ENCODE measurements around the gene ITGA5. TPM values are rescaled to one million over a fixed set of nuclear protein-coding genes. Genes with fewer than 3 reads are reported as not detected.

The ITGA5 gene
- total RNA-seq, 2 donors from 2014 or later = 31.8 to 32.1 TPM

DNA sequence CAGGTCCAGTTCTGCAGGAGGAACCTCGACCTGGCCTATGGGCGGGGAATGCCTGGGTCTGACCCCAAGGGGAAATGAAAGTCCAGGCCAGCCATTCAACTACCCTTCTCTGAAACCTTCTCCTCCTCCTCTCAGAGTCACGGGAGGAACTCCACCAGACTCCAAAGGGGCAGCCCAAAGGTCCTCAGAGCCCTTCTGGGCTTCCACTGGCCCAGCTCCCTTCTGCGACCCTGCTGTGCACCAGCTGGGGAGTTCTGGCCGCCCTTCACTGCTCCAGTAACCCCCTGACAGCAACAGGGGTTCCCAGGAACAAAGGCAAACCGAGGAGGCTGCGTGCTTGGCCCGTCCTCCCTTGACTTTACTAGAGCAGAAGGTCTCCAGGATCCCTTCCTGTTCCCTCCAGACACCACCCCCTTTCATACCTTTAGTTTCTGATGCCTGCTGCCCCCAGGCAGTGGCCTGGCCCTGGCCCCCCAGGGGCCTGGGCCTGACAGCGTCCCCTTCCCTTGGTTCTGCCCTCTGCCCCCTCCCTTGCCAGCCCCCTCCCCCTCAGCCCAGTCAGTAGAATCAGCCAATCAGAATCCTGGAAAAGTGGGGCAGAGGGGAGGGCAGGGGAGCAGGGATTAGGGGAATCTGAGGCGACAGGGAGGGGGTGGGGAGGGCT, 33.7 kb downstream of the ITGA5 start:
- Mint-ChIP-seq H3K4me3 (no peak overlapping the region), H3K36me3 (no peaks in the 10 kb centered on the region), H3K9me3 (no peaks in the 10 kb centered on the region), H3K4me1 (ENCODE audit: low read depth in 2 of 2) (peaks cover 8 to 11% of the 10 kb centered on the region in 2 donors), H3K27me3 (no peaks in the 10 kb centered on the region), H3K27ac (no peak overlapping the region)
- DNase-seq (ENCODE audit: low spot score) = no peak
- no peak for ATAC-seq

GRCh38 chr12:54384591-54385041, 34.5 kb downstream of the ITGA5 start, which contains the start of gene ZNF385A:
Gene ZNF385A (minus strand): TSS chr12:54384733. CDS start chr12:54384514, 219 bp downstream.
- no peak for ATAC-seq
- Mint-ChIP-seq H3K36me3 (no peaks in the 10 kb centered on the region), H3K27me3 (no peaks in the 10 kb centered on the region), H3K9me3 (no peaks in the 10 kb centered on the region), H3K4me3 (no peak within 1 kb of the TSS), H3K27ac (no peak within 1 kb of the TSS), H3K4me1 (ENCODE audit: low read depth in 2 of 2) (peaks cover 7 to 10% of the 10 kb centered on the region in 2 donors)
- no peak for DNase-seq (ENCODE audit: low spot score)

DNA sequence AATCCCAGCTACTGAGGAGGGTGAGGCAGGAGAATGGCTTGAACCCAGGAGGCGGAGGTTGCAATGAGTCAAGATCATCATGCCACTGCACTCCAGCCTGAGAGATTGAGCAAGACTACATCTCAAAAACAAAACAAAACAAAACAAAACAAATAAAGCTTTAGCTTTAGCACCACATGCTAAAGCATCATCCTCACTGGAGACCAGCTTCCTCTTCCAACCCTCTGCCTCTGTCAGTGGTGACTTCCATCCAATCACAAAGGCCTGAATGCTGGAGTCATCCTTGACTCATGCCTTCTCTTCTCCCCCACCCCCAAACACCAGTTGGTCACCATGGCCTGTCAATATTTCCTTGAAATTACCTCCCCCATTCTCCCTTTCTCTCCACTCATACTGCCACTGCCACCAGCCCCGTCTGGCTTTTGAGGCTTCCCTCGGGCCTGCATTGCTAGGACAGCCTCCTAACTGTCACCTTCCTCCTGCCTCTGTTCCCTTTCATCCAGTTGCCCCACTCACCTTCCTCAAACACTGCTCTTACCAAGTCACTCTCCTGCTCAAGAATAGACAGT, 35.9 kb downstream of the ITGA5 start:
- no peak overlapping the region for H3K4me3 Mint-ChIP-seq
- no peaks in the 10 kb centered on the region for H3K9me3 Mint-ChIP-seq
- peak; percentile 30 to 78 for ATAC-seq
- H3K36me3 Mint-ChIP-seq = no peaks in the 10 kb centered on the region
- peaks cover 9 to 14% of the 10 kb centered on the region in 2 donors for H3K4me1 Mint-ChIP-seq (ENCODE audit: low read depth in 2 of 2)
- no peak overlapping the region for H3K27ac Mint-ChIP-seq
- no peaks in the 10 kb centered on the region for H3K27me3 Mint-ChIP-seq
- no peak for DNase-seq (ENCODE audit: low spot score)

- H3K27ac Mint-ChIP-seq = no peak overlapping the region
- DNase-seq (ENCODE audit: low spot score) = no peak
- ATAC-seq = no peak
- peaks cover 9 to 14% of the 10 kb centered on the region in 2 donors for H3K4me1 Mint-ChIP-seq (ENCODE audit: low read depth in 2 of 2)
- no peaks in the 10 kb centered on the region for H3K27me3 Mint-ChIP-seq
- no peaks in the 10 kb centered on the region for H3K36me3 Mint-ChIP-seq
- no peak overlapping the region for H3K4me3 Mint-ChIP-seq
- no peaks in the 10 kb centered on the region for H3K9me3 Mint-ChIP-seq
These were observed 37.9 kb downstream of the ITGA5 start for GRCh38 chr12:54381136-54381535.

DNA sequence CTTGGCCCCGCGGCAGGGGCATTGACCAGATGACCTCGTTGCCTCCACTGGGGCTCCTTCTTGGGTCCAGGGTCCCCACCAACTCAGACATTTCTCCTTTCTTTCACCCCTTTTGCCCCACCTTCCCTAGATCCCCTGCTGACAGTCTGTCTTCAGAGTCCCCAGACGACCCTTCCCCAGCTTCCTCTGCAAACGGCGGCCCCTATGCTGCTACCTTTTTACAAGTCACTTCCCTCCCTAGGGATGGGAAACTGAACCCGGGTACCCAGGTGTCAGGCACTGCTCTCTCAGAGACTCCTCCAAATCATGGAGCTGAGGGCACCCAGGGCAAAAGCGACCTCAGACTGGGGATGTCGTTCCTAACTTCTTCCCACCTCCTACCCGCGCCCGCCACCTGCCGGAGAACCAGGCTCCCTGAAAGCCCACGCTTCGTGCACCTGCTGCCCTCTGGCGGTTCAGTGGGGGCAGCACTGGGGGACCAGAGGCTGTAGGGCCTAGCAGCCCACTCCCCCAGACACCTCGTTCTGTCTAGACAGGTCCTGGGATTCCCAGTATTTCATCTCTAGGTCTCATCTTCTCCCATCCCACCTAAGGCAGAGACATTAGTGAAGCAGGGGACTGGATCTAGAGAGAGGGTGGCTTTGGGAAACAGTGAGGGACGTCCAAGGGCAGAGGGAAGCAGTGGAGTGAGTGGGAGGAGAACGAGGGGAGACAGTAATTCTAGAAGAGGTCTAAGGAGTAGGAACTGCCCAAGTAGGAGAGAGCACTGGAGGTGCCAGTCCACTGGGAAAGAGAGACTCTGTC, 39.5 kb downstream of the ITGA5 start:
- Mint-ChIP-seq H3K4me3 (no peak overlapping the region), H3K4me1 (ENCODE audit: low read depth in 2 of 2) (peaks cover 9 to 14% of the 10 kb centered on the region in 2 donors), H3K27me3 (no peaks in the 10 kb centered on the region), H3K36me3 (no peaks in the 10 kb centered on the region), H3K27ac (no peak overlapping the region), H3K9me3 (no peaks in the 10 kb centered on the region)
- DNase-seq (ENCODE audit: low spot score) (peak; percentile 88), ATAC-seq (peak; percentile 87 to 93)

- DNase-seq (ENCODE audit: low spot score) (no peak), ATAC-seq (peak in 1 of 2 donors; percentile 82)
- no peak overlapping the region for H3K4me3 Mint-ChIP-seq
These were observed 40.2 kb downstream of the ITGA5 start for GRCh38 chr12:54378796-54379397.

DNA sequence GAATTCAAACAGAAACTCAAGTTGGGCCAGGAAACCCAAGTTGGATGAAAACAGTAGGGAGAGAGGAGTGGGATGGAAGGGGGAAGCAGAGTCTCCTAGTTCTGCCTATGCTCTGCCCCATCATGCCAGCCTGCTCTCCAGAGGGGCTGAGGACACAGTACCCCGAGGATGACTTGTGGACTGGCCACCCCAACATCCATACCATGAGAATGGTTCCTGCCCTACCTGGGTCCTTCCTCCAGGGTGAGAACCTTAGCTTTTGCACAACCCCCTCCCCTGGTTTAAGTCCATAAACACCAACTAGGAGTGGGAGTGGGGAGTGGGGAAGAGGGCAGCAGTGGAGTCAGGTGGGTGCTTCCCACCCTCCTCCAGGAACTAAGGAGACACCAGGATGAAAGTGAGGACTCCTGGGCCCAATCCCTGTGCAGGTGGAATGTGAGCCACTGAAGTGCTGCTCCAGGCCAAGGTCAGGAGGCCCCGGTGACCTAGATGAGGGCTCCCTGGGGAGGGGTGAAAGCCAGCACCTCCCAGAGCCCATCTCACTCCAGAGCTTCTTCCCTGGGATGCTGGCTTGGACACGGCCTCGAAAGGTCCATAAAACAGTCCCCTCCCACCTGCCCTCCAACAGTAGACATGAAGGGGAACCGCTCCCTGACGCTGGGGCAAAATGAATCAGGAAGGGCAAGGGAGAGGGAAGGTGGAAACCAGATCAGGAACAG, 41.1 kb downstream of the ITGA5 start:
- Mint-ChIP-seq H3K27me3 (no peaks in the 10 kb centered on the region), H3K4me3 (no peak overlapping the region), H3K4me1 (ENCODE audit: low read depth in 2 of 2) (peaks cover 4 to 10% of the 10 kb centered on the region in 2 donors)

More at GRCh38 chr12:54378796-54379397, 40.2 kb downstream of the ITGA5 start:
- Mint-ChIP-seq H3K4me1 (ENCODE audit: low read depth in 2 of 2) (peaks cover 9 to 12% of the 10 kb centered on the region in 2 donors), H3K9me3 (no peaks in the 10 kb centered on the region), H3K27me3 (no peaks in the 10 kb centered on the region), H3K27ac (no peak overlapping the region), H3K36me3 (no peaks in the 10 kb centered on the region)

DNA sequence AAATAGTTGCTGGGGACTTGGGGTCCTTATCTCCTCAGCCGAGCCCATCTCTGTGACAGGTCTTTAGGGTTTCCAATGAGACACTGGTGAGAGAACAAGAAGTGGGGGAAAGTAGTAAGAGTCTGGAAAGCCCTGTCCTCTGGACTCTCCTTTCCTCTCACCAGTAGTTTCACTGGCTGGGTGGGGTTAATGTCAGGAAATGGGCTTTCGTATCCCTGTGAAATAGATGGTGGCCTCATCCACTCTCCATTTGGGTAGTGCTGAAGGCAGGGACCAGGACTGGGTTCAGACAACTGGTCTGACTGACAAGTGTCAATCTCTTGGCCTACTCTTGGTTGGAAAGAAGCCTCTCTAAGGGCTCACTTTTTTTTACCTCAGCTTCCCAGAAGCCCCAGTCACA, 42.1 kb downstream of the ITGA5 start:
- DNase-seq (ENCODE audit: low spot score) (no peak), ATAC-seq (no peak)
- Mint-ChIP-seq H3K27me3 (no peaks in the 10 kb centered on the region), H3K4me3 (no peak overlapping the region), H3K36me3 (no peaks in the 10 kb centered on the region), H3K9me3 (no peaks in the 10 kb centered on the region), H3K4me1 (ENCODE audit: low read depth in 2 of 2) (peaks cover 8 to 14% of the 10 kb centered on the region in 2 donors), H3K27ac (no peak overlapping the region)

More for the DNA sequence above, 41.1 kb downstream of the ITGA5 start:
- H3K36me3 Mint-ChIP-seq = no peaks in the 10 kb centered on the region
- DNase-seq (ENCODE audit: low spot score) = no peak
- H3K27ac Mint-ChIP-seq = no peak overlapping the region
- no peaks in the 10 kb centered on the region for H3K9me3 Mint-ChIP-seq
- ATAC-seq = no peak

DNA sequence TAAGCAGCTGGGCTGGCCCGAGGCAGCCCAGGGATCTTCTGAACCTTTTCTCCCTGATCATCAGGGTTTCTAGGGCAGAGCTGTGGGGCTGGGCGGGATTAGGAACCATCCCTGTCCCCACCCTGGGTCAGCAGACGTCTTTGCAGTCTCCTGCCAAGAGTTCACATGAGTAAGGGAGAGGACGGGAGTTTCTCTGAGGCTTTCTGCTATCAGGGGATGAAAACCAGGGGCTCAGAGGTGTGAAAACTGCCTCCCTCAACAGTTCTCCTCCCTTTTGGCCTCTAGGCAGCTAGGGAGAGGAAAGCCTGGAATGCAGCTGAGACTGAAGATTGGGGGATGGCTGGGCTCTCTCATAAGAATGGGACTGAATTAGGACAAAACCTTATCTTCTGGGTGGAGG, 42.5 kb downstream of the ITGA5 start:
- no peak overlapping the region for H3K4me3 Mint-ChIP-seq
- no peaks in the 10 kb centered on the region for H3K9me3 Mint-ChIP-seq
- ATAC-seq (no peak), DNase-seq (ENCODE audit: low spot score) (no peak)
- no peak overlapping the region for H3K27ac Mint-ChIP-seq
- no peaks in the 10 kb centered on the region for H3K36me3 Mint-ChIP-seq
- no peaks in the 10 kb centered on the region for H3K27me3 Mint-ChIP-seq
- H3K4me1 Mint-ChIP-seq (ENCODE audit: low read depth in 2 of 2) = peaks cover 11 to 17% of the 10 kb centered on the region in 2 donors

- Mint-ChIP-seq H3K27ac (no peak overlapping the region), H3K4me3 (no peak overlapping the region), H3K9me3 (no peaks in the 10 kb centered on the region), H3K4me1 (ENCODE audit: low read depth in 2 of 2) (peaks cover 11 to 17% of the 10 kb centered on the region in 2 donors), H3K27me3 (no peaks in the 10 kb centered on the region), H3K36me3 (no peaks in the 10 kb centered on the region)
- DNase-seq (ENCODE audit: low spot score) = no peak
- no peak for ATAC-seq
These were observed 43.8 kb downstream of the ITGA5 start for GRCh38 chr12:54375259-54375579.

DNA sequence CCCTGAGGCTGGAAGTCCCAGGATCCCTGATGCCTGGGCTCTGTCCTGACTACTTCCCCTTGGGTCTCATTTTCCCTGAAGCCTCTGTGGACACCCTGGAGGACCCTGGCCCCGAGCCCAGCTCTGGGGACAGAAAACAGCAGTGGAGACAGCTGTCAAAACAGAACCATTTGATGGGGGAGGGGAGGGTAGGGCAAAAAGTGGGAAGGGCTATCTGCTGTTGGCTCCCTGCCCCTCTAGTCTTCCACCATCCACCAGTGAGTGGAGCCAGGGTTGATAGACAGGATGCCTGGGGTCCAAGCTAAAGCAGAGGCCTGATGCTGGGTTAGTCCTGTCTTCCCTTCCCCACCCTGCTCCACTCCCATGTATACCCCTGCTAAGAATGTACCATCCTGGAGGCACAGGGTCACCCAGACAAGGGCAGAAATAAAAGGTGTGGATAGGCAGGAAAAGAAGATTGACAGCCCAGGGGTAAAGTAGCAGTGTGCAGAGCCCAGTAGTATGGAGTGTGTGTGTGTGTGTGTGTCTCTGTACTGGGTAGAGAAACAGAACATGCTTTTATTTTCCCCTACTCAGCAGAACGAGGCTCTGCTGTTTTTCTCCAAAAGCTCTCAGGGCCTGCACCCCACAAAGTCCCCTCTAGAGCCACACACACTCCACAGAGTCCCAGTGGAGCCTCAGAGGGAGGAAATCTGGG, 44.4 kb downstream of the ITGA5 start:
- DNase-seq (ENCODE audit: low spot score) (no peak), ATAC-seq (no peak)
- Mint-ChIP-seq H3K4me1 (ENCODE audit: low read depth in 2 of 2) (peaks cover 9 to 15% of the 10 kb centered on the region in 2 donors), H3K9me3 (no peaks in the 10 kb centered on the region), H3K27ac (no peak overlapping the region), H3K36me3 (no peaks in the 10 kb centered on the region), H3K27me3 (no peaks in the 10 kb centered on the region), H3K4me3 (no peak overlapping the region)

DNA sequence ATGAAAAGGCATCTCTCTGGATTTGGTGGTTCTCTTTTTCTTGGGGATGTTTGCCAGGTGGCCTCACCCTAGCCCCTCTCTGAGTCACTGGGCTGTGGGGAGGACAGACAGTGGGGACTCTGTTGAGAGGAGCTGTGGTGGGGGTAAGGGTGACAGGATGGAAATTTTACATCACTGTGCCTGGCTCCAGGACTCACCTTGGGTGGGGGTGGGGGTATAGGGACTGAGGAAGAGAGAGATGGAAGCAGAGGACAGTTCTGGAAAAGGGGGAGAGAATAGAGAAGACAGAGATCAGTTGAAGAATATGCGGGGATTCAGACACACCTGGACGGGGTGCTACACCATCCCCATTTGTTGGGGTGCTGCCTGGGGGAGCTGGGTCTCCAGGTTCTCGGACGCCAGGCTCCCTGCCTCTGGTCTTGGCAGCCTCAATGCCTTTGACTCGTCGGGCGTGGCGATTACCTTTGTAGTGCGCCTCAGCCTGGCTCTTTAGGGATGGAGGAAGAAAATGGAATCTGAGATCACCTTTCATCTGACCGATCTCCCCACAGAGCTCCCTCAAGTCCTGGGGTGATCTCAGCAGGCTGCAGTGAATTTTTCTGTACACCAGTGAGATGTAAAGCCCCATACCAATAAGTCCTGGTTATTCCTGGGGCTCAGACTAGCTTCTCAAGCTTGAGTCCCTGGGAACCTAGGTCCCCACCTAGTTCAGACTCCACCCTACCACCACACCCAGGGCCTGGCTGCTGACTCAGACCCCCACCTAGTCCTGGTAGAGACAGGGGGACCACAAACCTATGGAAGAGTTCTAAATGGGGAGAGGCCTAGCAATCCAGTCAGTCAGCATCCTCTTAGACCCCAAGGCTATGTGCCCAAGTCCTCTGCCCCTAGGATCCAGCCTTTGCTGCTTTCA, 45.2 kb downstream of the ITGA5 start:
- Mint-ChIP-seq H3K4me3 (no peak overlapping the region), H3K4me1 (ENCODE audit: low read depth in 2 of 2) (peaks cover 9 to 17% of the 10 kb centered on the region in 2 donors), H3K36me3 (no peaks in the 10 kb centered on the region), H3K27me3 (no peaks in the 10 kb centered on the region), H3K9me3 (no peaks in the 10 kb centered on the region), H3K27ac (peak overlapping the region in 1 of 2 donors; percentile 31)
- ATAC-seq = no peak
- no peak for DNase-seq (ENCODE audit: low spot score)
